ENCODE results near the gene WDR93.

GRCh38 chr15:89749526-89749925, 58.9 kb downstream of the WDR93 start:
- TF ChIP-seq CTCF (IDR thresholded peaks at IDR 0.05) (no peak), POLR2A (IDR thresholded peaks at IDR 0.05) (no peak)

All from adrenal gland (tissue), 5 donors.